Activated naive CD8-positive, alpha-beta T cell (primary cell): Measurements from ENCODE around the gene JAG2.

Source experiments
- H3K27ac Mint-ChIP-seq: one replicate; pipeline ENCODE4 v1.8.0; 2021; ENCODE audit warnings: mixed read lengths
- H3K27me3 Mint-ChIP-seq: one replicate; pipeline ENCODE4 v1.8.0; 2021; ENCODE audit warnings: mixed read lengths
- H3K36me3 Mint-ChIP-seq: one replicate; pipeline ENCODE4 v1.8.0; 2021; ENCODE audit warnings: mixed read lengths
- H3K4me1 Mint-ChIP-seq: one replicate; pipeline ENCODE4 v1.8.0; 2021; ENCODE audit warnings: low read depth, mixed read lengths
- H3K4me3 Mint-ChIP-seq: one replicate; pipeline ENCODE4 v1.8.0; 2021; ENCODE audit warnings: mild to moderate bottlenecking, mixed read lengths
- H3K9me3 Mint-ChIP-seq: one replicate; pipeline ENCODE4 v1.8.0; 2021; ENCODE audit warnings: low read depth, mixed read lengths

JAG2 gene

GRCh38 chr14:105168496-105168978 is at the start of gene JAG2:
TSS of gene JAG2 (minus strand) at chr14:105168776. CDS start at chr14:105168420, 356 bp downstream.
- Mint-ChIP-seq H3K27me3 (peaks cover 1% of the 10 kb centered on the region), H3K4me3 (peak within 1 kb of the TSS; percentile 78), H3K27ac (no peak within 1 kb of the TSS)

DNA sequence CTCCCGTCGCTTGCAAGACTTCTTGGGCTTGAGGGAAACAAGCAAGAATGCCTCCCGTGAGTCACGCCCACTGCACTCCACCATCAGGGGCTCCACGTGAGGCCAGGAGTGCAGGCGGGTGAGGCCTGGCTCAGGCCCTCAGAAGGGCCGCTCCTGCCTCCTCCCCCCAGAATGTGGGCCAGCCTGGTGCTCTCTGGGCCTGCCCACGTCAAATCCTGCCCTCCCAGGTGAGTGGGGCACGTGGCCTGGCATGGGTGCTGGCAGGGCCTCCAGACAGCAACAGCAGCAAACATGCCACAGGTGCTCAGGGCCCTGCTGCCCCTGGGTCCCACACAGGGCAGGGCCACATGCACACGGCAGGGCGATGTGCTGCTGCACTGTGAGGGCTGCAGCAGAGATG is 49.2 kb upstream of the JAG2 start:
- no peak overlapping the region for H3K4me3 Mint-ChIP-seq
- H3K27me3 Mint-ChIP-seq, result no peaks in the 10 kb centered on the region
- H3K36me3 Mint-ChIP-seq, result peaks cover 5% of the 10 kb centered on the region
- no peaks in the 10 kb centered on the region for H3K9me3 Mint-ChIP-seq
- H3K27ac Mint-ChIP-seq, result no peak overlapping the region
- no peaks in the 10 kb centered on the region for H3K4me1 Mint-ChIP-seq

More at GRCh38 chr14:105168496-105168978, at the start of gene JAG2:
- Mint-ChIP-seq H3K9me3 (no peaks in the 10 kb centered on the region), H3K36me3 (no peaks in the 10 kb centered on the region), H3K4me1 (peaks cover 8% of the 10 kb centered on the region)

- Mint-ChIP-seq H3K27me3 (no peaks in the 10 kb centered on the region), H3K4me1 (no peaks in the 10 kb centered on the region), H3K4me3 (no peak overlapping the region), H3K27ac (no peak overlapping the region), H3K9me3 (no peaks in the 10 kb centered on the region), H3K36me3 (peaks cover 5% of the 10 kb centered on the region)
Observed at GRCh38 chr14:105216490-105217247, 48.1 kb upstream of the JAG2 start.

GRCh38 chr14:105215602-105216001 is 47.0 kb upstream of the JAG2 start:
- Mint-ChIP-seq H3K36me3 (peaks cover 5% of the 10 kb centered on the region), H3K27me3 (no peaks in the 10 kb centered on the region), H3K9me3 (no peaks in the 10 kb centered on the region), H3K4me3 (no peak overlapping the region), H3K4me1 (no peaks in the 10 kb centered on the region), H3K27ac (no peak overlapping the region)

DNA sequence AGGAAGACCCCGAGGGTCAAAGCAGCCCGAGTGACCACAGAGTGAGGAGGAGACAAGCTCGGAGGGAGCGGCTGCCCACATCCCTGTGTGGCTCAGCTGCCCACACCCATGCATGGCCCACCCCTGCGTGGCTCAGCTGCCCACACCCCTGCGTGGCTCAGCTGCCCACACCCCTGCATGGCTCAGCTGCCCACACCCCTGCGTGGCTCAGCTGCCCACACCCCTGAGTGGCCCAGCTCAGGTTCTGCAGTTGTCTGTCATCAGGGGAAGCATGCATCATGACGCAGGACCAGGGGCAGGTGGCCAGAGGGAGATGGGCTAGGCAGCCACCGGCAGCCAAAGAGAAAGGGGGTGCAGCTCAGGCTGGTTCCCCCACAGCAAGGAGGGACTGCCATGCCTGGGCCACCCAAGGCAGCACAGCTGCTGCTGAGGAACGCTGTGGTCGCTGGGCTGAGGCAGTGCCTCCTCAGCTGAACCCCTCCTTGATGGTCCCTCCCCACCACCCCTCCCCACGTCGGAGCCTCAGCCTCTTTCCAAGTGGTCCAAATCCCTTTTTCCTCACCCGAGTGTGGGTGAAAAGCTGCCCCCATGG is 45.8 kb upstream of the JAG2 start:
- Mint-ChIP-seq H3K36me3 (peaks cover 5% of the 10 kb centered on the region), H3K4me3 (no peak overlapping the region), H3K4me1 (no peaks in the 10 kb centered on the region), H3K27ac (no peak overlapping the region), H3K9me3 (no peaks in the 10 kb centered on the region), H3K27me3 (no peaks in the 10 kb centered on the region)

- H3K4me1 Mint-ChIP-seq, result no peaks in the 10 kb centered on the region
- H3K27ac Mint-ChIP-seq, result no peak overlapping the region
- peaks cover 5% of the 10 kb centered on the region for H3K36me3 Mint-ChIP-seq
- H3K9me3 Mint-ChIP-seq, result no peaks in the 10 kb centered on the region
- no peak overlapping the region for H3K4me3 Mint-ChIP-seq
- H3K27me3 Mint-ChIP-seq, result no peaks in the 10 kb centered on the region
Observed at GRCh38 chr14:105213361-105213760, 44.8 kb upstream of the JAG2 start.

GRCh38 chr14:105212541-105213300 is 44.1 kb upstream of the JAG2 start:
- Mint-ChIP-seq H3K4me1 (no peaks in the 10 kb centered on the region), H3K4me3 (no peak overlapping the region), H3K27ac (no peak overlapping the region), H3K27me3 (no peaks in the 10 kb centered on the region), H3K36me3 (peaks cover 5% of the 10 kb centered on the region), H3K9me3 (no peaks in the 10 kb centered on the region)

- H3K4me1 Mint-ChIP-seq, result no peaks in the 10 kb centered on the region
- no peak overlapping the region for H3K4me3 Mint-ChIP-seq
- H3K36me3 Mint-ChIP-seq, result peaks cover 5% of the 10 kb centered on the region
- no peaks in the 10 kb centered on the region for H3K9me3 Mint-ChIP-seq
- no peaks in the 10 kb centered on the region for H3K27me3 Mint-ChIP-seq
- no peak overlapping the region for H3K27ac Mint-ChIP-seq
Observed at GRCh38 chr14:105211758-105212089, 43.1 kb upstream of the JAG2 start.

GRCh38 chr14:105211086-105211757 is 42.6 kb upstream of the JAG2 start:
- peaks cover 5% of the 10 kb centered on the region for H3K36me3 Mint-ChIP-seq
- H3K4me3 Mint-ChIP-seq, result no peak overlapping the region
- H3K27ac Mint-ChIP-seq, result no peak overlapping the region
- no peaks in the 10 kb centered on the region for H3K27me3 Mint-ChIP-seq
- no peaks in the 10 kb centered on the region for H3K9me3 Mint-ChIP-seq
- no peaks in the 10 kb centered on the region for H3K4me1 Mint-ChIP-seq

DNA sequence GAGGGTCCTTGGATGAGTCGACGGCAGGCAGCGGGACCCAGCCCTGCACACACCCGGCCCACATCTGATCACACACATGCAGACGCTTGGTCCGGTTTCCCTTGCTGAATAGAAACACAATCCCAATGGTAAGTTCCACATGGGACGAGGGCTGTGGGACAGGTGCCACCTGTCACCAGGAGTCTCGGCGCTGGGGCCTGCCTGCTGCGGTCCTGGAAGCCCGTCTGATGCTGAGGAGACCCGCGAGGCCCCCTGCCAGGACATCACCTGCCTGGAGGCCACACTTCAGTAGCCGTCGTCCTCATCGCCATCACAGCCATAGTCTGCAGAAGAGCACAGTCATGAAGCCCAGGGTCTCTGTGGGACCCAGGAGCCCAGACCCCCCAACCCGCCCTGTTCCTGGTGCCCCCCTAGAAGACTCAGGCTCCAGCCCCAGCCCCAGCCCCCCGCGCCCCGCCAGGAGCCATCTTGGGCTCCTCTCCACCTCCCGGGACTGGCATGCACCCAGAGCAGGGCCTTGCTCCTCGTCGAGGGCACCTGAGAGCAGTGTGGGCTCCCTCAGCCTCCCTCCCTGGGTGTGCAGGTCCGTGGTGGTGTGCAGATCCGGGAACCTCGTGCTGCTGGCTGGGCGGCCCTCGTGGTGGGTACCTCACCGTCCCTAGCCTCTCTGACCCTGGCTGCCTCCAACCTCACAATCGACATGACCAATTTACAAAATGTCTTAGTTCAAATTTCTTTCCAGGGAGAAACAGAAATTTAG is 41.9 kb upstream of the JAG2 start:
- no peaks in the 10 kb centered on the region for H3K4me1 Mint-ChIP-seq
- H3K36me3 Mint-ChIP-seq, result peaks cover 5% of the 10 kb centered on the region
- no peaks in the 10 kb centered on the region for H3K27me3 Mint-ChIP-seq
- H3K9me3 Mint-ChIP-seq, result no peaks in the 10 kb centered on the region
- H3K27ac Mint-ChIP-seq, result no peak overlapping the region
- no peak overlapping the region for H3K4me3 Mint-ChIP-seq

DNA sequence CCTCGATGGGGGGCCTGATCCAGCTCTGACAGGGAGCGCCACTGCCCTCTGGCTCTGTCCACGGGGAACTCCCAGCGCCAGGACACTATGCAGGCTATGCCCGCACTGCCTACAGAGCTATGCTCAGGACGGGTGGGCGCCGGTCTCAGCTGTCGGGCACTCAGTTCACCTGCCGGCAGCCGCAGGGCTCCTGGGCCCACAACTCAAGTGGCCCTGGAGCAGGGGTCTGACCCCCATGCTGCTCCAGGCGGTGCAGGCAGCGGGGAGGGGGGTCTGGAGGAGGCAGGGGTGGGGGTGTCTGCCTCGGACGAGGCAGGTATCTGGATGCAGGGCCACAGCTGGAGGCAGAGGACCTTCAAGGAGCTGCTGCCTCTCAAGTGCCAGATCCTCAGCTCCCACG is 41.1 kb upstream of the JAG2 start:
- H3K36me3 Mint-ChIP-seq, result no peaks in the 10 kb centered on the region
- no peaks in the 10 kb centered on the region for H3K9me3 Mint-ChIP-seq
- H3K4me1 Mint-ChIP-seq, result no peaks in the 10 kb centered on the region
- H3K4me3 Mint-ChIP-seq, result no peak overlapping the region
- no peaks in the 10 kb centered on the region for H3K27me3 Mint-ChIP-seq
- H3K27ac Mint-ChIP-seq, result no peak overlapping the region

DNA sequence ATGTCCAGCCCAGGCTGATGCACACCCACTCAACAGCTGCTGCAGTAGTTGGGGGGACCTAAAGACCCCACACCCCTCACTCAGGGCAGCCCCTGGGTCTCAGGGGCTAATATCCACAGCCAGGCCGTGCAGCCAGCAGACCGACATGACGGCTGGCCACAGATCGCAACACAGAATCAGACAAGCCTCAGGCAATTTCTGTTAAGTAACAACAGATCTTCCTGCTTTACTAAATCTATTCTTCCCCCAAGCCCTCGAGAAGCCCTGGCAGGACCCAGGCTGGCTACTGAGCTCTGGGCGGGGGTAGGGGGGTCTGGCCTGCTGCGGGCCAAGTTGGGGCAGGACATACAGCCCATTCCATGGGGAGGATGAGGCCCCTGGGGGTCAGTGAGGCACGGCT is 40.5 kb upstream of the JAG2 start:
- no peaks in the 10 kb centered on the region for H3K9me3 Mint-ChIP-seq
- H3K36me3 Mint-ChIP-seq, result no peaks in the 10 kb centered on the region
- no peak overlapping the region for H3K27ac Mint-ChIP-seq
- no peaks in the 10 kb centered on the region for H3K4me1 Mint-ChIP-seq
- H3K27me3 Mint-ChIP-seq, result no peaks in the 10 kb centered on the region
- no peak overlapping the region for H3K4me3 Mint-ChIP-seq

- Mint-ChIP-seq H3K4me3 (no peak overlapping the region), H3K27me3 (no peaks in the 10 kb centered on the region), H3K4me1 (no peaks in the 10 kb centered on the region), H3K9me3 (no peaks in the 10 kb centered on the region), H3K27ac (no peak overlapping the region), H3K36me3 (no peaks in the 10 kb centered on the region)
Observed at GRCh38 chr14:105208738-105209075, 40.1 kb upstream of the JAG2 start.

DNA sequence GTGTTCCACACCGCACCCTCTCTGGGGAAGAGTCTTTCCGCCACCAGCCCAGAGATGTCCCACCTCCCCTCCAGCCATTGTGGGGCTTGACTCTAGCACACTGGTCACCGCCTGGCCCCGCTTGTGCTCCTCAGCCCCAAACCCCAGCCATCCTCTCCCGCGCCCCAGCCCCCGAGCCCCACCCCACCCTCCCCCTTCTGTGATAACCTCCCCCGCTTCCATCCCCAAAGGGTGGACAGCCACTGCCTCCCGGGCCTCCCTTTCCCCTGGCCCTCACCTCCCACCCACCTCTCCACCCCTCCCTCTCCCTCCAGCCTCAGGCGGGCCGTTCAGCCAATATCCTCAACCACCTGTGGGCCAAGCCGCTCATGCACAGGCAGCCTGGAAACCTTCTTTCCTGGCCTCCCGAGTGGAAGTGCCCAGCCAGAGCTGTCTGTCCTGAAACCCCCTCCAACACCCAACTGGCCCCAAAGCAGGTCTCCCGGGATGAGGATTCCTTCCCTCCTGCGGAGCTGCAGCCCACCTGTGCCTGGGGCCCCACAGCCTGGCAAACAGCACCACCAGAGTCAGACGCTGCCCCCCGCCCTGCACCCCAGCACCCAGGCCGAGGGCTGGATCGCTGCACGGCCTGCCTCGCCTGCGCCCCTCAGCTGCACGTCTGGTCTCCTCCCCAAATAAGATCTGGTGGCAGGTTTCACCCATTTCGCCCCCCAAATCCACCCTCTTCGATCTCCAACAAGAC is 39.6 kb upstream of the JAG2 start:
- Mint-ChIP-seq H3K36me3 (no peaks in the 10 kb centered on the region), H3K4me3 (no peak overlapping the region), H3K27me3 (no peaks in the 10 kb centered on the region), H3K27ac (no peak overlapping the region), H3K9me3 (no peaks in the 10 kb centered on the region), H3K4me1 (no peaks in the 10 kb centered on the region)
